GM21447 (cell line): ENCODE data around the gene ANO9.

Experiments
- ATAC-seq: cut with Tn5 transposase; IDR thresholded peaks from one replicate; pipeline ENCODE4 v1.9.1; 2021; ENCODE audit not compliant: unreplicated experiment

The ANO9 gene

GRCh38 chr11:387193-387793, 54.5 kb downstream of the ANO9 start:
- no peak for ATAC-seq

GRCh38 chr11:386483-386882, 55.3 kb downstream of the ANO9 start:
- no peak for ATAC-seq

- no peak for ATAC-seq
Measured at GRCh38 chr11:385594-386351, 56.0 kb downstream of the ANO9 start.

- no peak for ATAC-seq
Measured at GRCh38 chr11:384511-384910, 57.3 kb downstream of the ANO9 start.

GRCh38 chr11:383431-383830, 58.4 kb downstream of the ANO9 start:
- no peak for ATAC-seq

- no peak for ATAC-seq
Measured at GRCh38 chr11:382081-382629, 59.7 kb downstream of the ANO9 start.

- no peak for ATAC-seq
Measured at GRCh38 chr11:381501-382072, 60.2 kb downstream of the ANO9 start.

- ATAC-seq: no peak
Measured at GRCh38 chr11:380996-381395, 60.8 kb downstream of the ANO9 start.

- ATAC-seq: no peak
Measured at GRCh38 chr11:380491-380890, 61.3 kb downstream of the ANO9 start.

- ATAC-seq: no peak
Measured at GRCh38 chr11:380095-380480, 61.7 kb downstream of the ANO9 start.

GRCh38 chr11:379205-380094, 62.4 kb downstream of the ANO9 start:
- ATAC-seq: no peak

GRCh38 chr11:377883-378500, 63.8 kb downstream of the ANO9 start:
- no peak for ATAC-seq

GRCh38 chr11:377174-377865, 64.5 kb downstream of the ANO9 start:
- no peak for ATAC-seq

GRCh38 chr11:376531-377173, 65.2 kb downstream of the ANO9 start:
- no peak for ATAC-seq

- no peak for ATAC-seq
Measured at GRCh38 chr11:375065-376025, 66.5 kb downstream of the ANO9 start.

- no peak for ATAC-seq
Measured at GRCh38 chr11:373716-374551, 67.9 kb downstream of the ANO9 start.

GRCh38 chr11:372809-373715, 68.7 kb downstream of the ANO9 start:
- ATAC-seq: no peak
